BLaER1 treated with 17β-estradiol and CSF1 and Interleukin-3, amounts not matched to agents 10 nM and 100 nM (cell line): ENCODE measurements around the gene PYM1.

Experiments used
- H3K27ac ChIP-seq, 11 experiments: shearing (Covaris generic); formaldehyde crosslinking; 2 replicates each; pipeline ENCODE4 v1.8.1; 2022
- H3K27me3 ChIP-seq, 11 experiments: shearing (Covaris generic); formaldehyde crosslinking; 2 replicates each; pipeline ENCODE4 v1.8.1; 2022
- H3K36me3 ChIP-seq, 11 experiments: shearing (Covaris generic); formaldehyde crosslinking; 2 replicates each; pipeline ENCODE4 v1.8.1; 2022
- H3K4me1 ChIP-seq, 10 experiments: shearing (Covaris generic); formaldehyde crosslinking; 2 replicates each; pipeline ENCODE4 v1.8.1; 2022
- H3K4me2 ChIP-seq, 11 experiments: shearing (Covaris generic); formaldehyde crosslinking; 2 replicates each; pipeline ENCODE4 v1.8.1; 2022
- H3K4me3 ChIP-seq, 10 experiments: shearing (Covaris generic); formaldehyde crosslinking; 2 replicates each; pipeline ENCODE4 v1.8.1; 2022
- H3K9ac ChIP-seq, 11 experiments: shearing (Covaris generic); formaldehyde crosslinking; 2 replicates each; pipeline ENCODE4 v1.8.1; 2022
- H3K9me3 ChIP-seq, 11 experiments: shearing (Covaris generic); formaldehyde crosslinking; replicated peaks in 1 of 11; 2 replicates each; pipeline ENCODE4 v1.8.1; 2022
- H4K20me1 ChIP-seq, 11 experiments: shearing (Covaris generic); formaldehyde crosslinking; 2 replicates each; pipeline ENCODE4 v1.8.1; 2022
- Cebpa-rat ChIP-seq, 11 experiments: shearing (Covaris generic); IDR thresholded peaks; 2 replicates each; pipeline ENCODE4 v1.8.1; 2022

PYM1 gene

DNA sequence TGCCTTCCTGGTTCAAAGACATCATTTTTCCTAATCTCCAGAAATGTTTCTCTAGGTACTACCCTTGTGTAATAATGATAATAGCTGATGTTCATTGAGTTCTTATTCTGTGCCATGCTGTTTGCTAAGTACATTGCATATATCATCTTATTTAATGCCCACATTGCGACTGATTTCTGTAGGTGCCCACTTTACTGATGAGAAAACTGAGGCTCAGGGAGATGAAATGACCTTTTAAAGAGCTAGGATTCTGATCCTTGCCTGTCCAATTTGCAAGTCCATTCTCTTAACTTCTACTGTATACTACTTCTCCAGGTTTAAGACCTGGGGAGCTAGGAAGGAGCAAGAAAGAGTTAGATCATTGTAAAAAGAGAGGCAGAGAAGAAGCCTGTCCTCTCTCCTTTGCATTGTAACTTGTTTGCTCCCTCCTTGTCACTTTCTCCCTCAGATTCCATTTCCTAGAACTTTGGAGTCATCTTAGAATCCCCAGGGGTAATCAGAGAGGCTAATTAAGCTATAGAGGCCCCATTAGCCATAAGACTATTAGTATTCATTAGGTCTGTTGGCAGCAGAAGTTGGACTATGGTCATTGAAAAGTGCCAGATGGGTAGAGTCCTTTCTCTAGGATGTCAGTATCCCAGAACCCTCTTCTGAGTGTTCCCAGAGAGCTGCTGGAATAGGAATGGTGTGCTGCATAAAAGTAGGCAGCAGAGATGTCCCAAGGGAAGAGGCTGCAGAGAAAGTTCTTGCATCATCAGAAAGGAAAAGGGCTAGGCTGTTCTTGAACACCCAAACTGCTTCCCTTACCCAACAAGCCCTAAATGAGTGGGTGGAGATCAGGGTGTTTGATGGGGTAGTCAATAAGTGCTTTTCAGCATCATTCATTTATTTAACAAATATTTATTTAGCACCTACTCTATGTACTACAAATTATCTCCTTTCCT lies 6.4 kb upstream of the PYM1 start:
- Histone ChIP-seq H3K9me3 (no peaks in the 10 kb centered on the region), H3K4me1 (peaks cover 44 to 63% (median 56%) of the 10 kb centered on the region in 10 experiments), H3K27ac (peak overlapping the region in 4 of 11 experiments; percentile 8 to 34 (median 25); a peak in 3 of 22 replicates), H3K36me3 (peaks cover 27 to 47% (median 31%) of the 10 kb centered on the region in 11 experiments), H3K9ac (peak overlapping the region in 6 of 11 experiments; percentile 6 to 91 (median 30); a peak in 4 of 22 replicates), H3K4me3 (peak overlapping the region in 5 of 10 experiments; percentile 4 to 89 (median 89); a peak in 5 of 20 replicates), H3K4me2 (peak overlapping the region; percentile 90 to 100 (median 97)), H3K27me3 (no peaks in the 10 kb centered on the region), H4K20me1 (peaks cover 0 to 38% (median 0%) of the 10 kb centered on the region in 11 experiments; a peak in 6 of 22 replicates)
- TF ChIP-seq Cebpa-rat (IDR thresholded peaks at IDR 0.05), result peak in 4 of 11 experiments; percentile 25 to 68 (median 38); a peak in 2 of 22 replicates

DNA sequence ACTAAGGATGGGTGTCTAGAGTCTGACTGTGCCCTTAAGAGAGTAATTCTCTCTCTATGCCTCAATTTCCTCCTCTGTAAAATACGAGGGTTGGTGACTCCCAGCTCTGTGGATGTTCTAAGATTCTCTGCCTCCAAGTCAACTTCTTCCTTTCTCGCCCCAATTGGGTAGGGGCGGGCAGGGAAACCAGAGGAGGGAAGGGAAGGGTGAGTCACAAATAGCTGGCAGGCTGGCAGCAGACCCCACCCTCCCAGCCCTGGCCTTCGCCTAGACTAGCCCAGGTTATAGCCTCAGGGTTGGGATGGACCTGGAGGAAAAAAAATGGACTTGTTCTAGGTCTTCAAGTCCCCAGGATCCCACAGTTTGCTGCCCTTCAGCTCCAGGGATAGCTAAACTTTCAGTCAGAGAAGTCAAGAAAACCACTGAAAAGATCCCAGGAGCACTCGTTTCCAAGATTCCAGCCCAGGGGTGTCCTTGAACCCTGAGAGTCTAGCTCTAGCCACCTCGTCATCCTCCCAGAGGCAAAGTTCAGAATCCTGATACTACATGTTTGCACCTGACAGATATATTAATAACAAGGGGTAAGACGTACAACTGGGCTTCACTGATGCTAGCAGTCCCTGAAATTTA lies 5.6 kb upstream of the PYM1 start:
- peaks cover 51 to 71% (median 63%) of the 10 kb centered on the region in 10 experiments for H3K4me1 ChIP-seq
- H3K4me2 ChIP-seq, result peak overlapping the region; percentile 90 to 100 (median 97)
- H3K36me3 ChIP-seq, result peaks cover 20 to 39% (median 23%) of the 10 kb centered on the region in 11 experiments
- H3K27ac ChIP-seq, result peak overlapping the region; percentile 41 to 97 (median 91); a peak in 18 of 22 replicates
- peak overlapping the region; percentile 77 to 97 (median 90); a peak in 18 of 22 replicates for H3K9ac ChIP-seq
- peak overlapping the region in 9 of 10 experiments; percentile 77 to 89 (median 79); a peak in 17 of 20 replicates for H3K4me3 ChIP-seq
- no peaks in the 10 kb centered on the region for H3K27me3 ChIP-seq
- TF ChIP-seq Cebpa-rat (IDR thresholded peaks at IDR 0.05), result no peak
- H3K9me3 ChIP-seq, result no peaks in the 10 kb centered on the region
- H4K20me1 ChIP-seq, result peaks cover 0 to 38% (median 0%) of the 10 kb centered on the region in 11 experiments; a peak in 6 of 22 replicates

DNA sequence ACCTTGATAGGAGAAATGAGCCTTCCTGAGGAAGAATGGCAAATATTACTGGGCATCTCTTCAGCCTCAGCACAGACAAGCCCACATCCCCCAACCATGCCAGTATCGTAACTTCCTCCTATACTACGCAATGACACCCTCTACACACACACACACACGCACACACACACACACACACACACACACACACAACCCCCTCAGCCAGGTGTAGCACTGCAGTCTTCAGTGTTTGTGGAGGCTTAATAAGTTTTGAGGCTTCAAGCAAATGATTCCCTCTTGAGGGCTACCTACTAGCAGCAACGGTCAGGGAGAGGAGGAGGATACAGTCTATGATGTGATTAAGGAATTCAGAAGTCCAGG lies 4.8 kb upstream of the PYM1 start:
- peaks cover 51 to 74% (median 66%) of the 10 kb centered on the region in 10 experiments for H3K4me1 ChIP-seq
- H4K20me1 ChIP-seq, result peaks cover 0 to 38% (median 0%) of the 10 kb centered on the region in 11 experiments; a peak in 6 of 22 replicates
- peaks cover 13 to 31% (median 15%) of the 10 kb centered on the region in 11 experiments; a peak in 21 of 22 replicates for H3K36me3 ChIP-seq
- TF ChIP-seq Cebpa-rat (IDR thresholded peaks at IDR 0.05), result no peak
- no peaks in the 10 kb centered on the region for H3K27me3 ChIP-seq
- peak overlapping the region; percentile 67 to 89 (median 79) for H3K4me3 ChIP-seq
- peak overlapping the region; percentile 71 to 97 (median 91); a peak in 21 of 22 replicates for H3K27ac ChIP-seq
- peak overlapping the region; percentile 77 to 97 (median 90) for H3K9ac ChIP-seq
- H3K4me2 ChIP-seq, result peak overlapping the region; percentile 90 to 100 (median 97)
- H3K9me3 ChIP-seq, result no peaks in the 10 kb centered on the region

DNA sequence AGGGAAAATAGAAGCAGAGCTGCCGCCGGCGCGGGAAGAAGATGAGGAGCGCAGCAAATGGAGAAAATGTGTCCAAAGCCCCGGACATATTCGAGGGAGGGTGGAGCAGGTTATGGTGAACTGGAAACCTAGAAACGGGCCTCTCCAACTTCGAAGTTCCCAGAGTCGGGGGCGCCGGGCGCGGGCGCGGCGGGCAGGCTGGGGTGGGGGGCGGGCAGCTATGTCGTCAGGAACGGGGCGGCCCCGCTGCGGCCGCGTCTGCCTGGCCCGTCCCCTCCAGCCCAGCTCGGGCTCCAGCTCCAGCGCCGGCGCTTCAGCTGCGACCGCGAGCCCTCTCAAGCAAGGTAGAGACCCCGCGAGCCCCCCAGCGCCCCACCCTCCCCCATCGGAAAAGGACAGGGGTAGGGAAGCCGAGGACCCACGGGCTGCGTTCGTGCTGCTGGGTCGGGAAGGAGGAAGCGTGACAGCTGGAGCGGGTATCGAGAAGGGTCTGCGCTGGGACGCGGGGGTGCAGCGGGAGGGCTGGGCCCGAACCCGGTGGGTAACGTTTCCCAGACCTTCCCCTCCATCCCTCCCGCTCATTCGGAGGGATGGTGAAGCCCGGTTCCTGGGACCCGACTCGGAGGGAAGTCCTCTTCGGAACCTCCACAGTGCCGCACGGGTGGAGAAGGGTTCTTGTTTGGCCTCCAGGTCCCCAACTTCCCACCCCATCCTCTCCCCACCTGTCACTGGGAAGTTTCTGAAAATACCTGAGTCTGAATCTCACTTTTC lies 4.3 kb upstream of the PYM1 start:
- Histone ChIP-seq H3K4me3 (peak overlapping the region; percentile 67 to 89 (median 79)), H3K4me1 (peaks cover 51 to 74% (median 66%) of the 10 kb centered on the region in 10 experiments), H3K36me3 (peaks cover 7 to 26% (median 10%) of the 10 kb centered on the region in 11 experiments; a peak in 20 of 22 replicates), H3K9ac (peak overlapping the region; percentile 77 to 97 (median 90)), H3K9me3 (no peaks in the 10 kb centered on the region), H3K27ac (peak overlapping the region; percentile 71 to 97 (median 91)), H4K20me1 (peaks cover 0 to 36% (median 0%) of the 10 kb centered on the region in 11 experiments; a peak in 6 of 22 replicates), H3K4me2 (peak overlapping the region; percentile 90 to 100 (median 97)), H3K27me3 (no peaks in the 10 kb centered on the region)
- TF ChIP-seq Cebpa-rat (IDR thresholded peaks at IDR 0.05), result no peak

DNA sequence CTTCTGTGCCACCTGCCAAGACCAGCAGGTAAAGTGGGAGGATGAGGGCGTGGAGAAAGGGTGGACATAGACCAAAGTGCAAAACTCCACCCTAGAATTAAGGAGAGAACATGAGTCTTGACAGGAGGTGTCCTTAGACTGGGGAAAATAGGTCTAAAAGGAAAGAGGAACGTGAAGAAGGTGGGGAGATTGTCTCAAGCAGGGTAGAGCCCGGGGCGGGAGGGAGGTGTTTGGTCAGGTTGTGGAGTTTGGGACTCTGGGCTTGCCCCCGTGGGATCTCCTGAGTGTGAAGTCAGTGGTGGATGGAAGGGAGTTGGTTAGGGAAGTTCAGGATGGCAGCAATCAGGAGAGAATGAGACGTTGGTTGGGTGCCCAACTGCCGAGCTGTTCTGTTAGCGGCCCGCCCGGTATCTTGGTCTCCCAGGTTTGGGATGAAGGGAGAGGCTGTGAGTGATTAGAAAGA lies 3.7 kb upstream of the PYM1 start:
- H3K9me3 ChIP-seq, result no peaks in the 10 kb centered on the region

DNA sequence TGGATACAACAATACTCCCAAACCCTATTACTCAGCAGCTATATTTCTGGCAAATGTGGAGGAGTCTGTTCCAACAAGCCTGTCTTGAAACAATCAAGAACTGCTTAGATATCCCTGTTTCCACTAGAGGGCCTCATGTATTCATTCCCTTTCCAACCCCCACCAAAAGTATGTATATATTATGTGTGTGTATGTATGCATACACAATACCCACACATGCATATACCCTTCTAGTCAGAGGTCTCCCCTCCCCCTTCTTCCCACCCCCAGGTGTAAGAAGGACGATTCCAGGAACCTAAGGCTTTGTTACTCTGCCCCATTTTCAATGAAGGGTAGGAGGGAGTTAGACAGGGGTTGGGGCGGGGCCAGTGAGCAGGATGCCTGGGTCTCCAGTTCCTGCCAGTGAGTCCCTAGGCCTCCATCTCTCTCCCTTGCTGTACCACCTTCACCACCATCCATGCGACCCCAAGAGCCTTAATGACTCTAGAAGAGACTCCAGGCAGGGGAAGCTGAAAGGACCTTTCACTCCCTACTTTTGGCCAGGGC lies 3.1 kb upstream of the PYM1 start, which contains the start of gene DGKA:
TSS of gene DGKA (plus strand) at position 392 of the 546 bp plus-strand sequence. CDS start 5,342 bp downstream, outside the sequence.
- peak within 1 kb of the TSS; percentile 88 to 97 (median 93) for H3K9ac ChIP-seq
- peaks cover 57 to 78% (median 73%) of the 10 kb centered on the region in 10 experiments for H3K4me1 ChIP-seq
- peak within 1 kb of the TSS; percentile 90 to 100 (median 97) for H3K4me2 ChIP-seq
- peaks cover 0 to 32% (median 0%) of the 10 kb centered on the region in 11 experiments; a peak in 6 of 22 replicates for H4K20me1 ChIP-seq
- peak within 1 kb of the TSS; percentile 77 to 95 (median 86) for H3K4me3 ChIP-seq
- H3K27me3 ChIP-seq, result no peaks in the 10 kb centered on the region
- no peaks in the 10 kb centered on the region for H3K9me3 ChIP-seq
- peak within 1 kb of the TSS; percentile 85 to 97 (median 93) for H3K27ac ChIP-seq
- no peak for TF ChIP-seq Cebpa-rat (IDR thresholded peaks at IDR 0.05)
- H3K36me3 ChIP-seq, result peaks cover 0 to 15% (median 3%) of the 10 kb centered on the region in 11 experiments; a peak in 11 of 22 replicates

More for the DNA sequence above, 3.7 kb upstream of the PYM1 start:
- Histone ChIP-seq H3K4me1 (peaks cover 52 to 74% (median 68%) of the 10 kb centered on the region in 10 experiments), H3K36me3 (peaks cover under 1 to 19% (median 4%) of the 10 kb centered on the region in 11 experiments; a peak in 16 of 22 replicates), H3K27ac (peak overlapping the region; percentile 71 to 97 (median 91)), H3K4me3 (peak overlapping the region; percentile 67 to 89 (median 79)), H3K27me3 (no peaks in the 10 kb centered on the region), H3K4me2 (peak overlapping the region; percentile 90 to 100 (median 97)), H3K9ac (peak overlapping the region; percentile 77 to 97 (median 90)), H4K20me1 (peaks cover 0 to 32% (median 0%) of the 10 kb centered on the region in 11 experiments; a peak in 6 of 22 replicates)
- TF ChIP-seq Cebpa-rat (IDR thresholded peaks at IDR 0.05), result no peak

DNA sequence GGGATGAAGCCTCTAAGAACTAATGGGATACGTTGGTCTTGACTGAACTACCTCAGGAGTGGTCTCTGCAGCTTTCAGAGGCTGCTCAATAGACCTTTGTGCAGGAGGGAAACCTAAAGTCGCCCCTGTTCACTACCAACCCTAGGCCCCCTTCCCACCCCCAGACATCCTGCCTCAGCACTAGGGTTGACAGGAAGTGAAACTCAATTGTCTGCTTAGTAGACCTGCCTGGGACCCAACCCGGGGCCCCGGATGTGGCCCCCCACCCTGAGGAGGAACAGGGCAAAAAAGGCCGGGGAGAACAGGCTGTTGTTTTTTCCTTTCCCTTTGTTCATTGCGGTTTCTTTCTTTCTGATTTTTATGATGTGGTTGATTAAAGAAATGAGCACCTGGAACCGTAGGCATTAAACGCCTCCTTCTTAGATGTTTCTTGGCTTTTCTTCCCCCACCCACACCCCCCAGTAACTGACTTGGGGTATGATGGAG lies 1.7 kb upstream of the PYM1 start:
- peak overlapping the region; percentile 31 to 95 (median 88); a peak in 17 of 20 replicates for H3K4me3 ChIP-seq
- peaks cover 0 to 12% (median 1%) of the 10 kb centered on the region in 11 experiments; a peak in 6 of 22 replicates for H3K36me3 ChIP-seq
- H3K9ac ChIP-seq, result peak overlapping the region; percentile 88 to 97 (median 93)
- peaks cover 71 to 81% (median 76%) of the 10 kb centered on the region in 10 experiments for H3K4me1 ChIP-seq
- no peaks in the 10 kb centered on the region for H3K9me3 ChIP-seq
- H3K27me3 ChIP-seq, result no peaks in the 10 kb centered on the region
- H3K27ac ChIP-seq, result peak overlapping the region; percentile 85 to 97 (median 93)
- peaks cover 0 to 32% (median 0%) of the 10 kb centered on the region in 11 experiments; a peak in 5 of 22 replicates for H4K20me1 ChIP-seq
- TF ChIP-seq Cebpa-rat (IDR thresholded peaks at IDR 0.05), result no peak
- peak overlapping the region; percentile 90 to 100 (median 97) for H3K4me2 ChIP-seq
